Myometrial cell (primary cell): ENCODE data around the gene CACFD1. TPM values are rescaled to one million over a fixed set of nuclear protein-coding genes. Genes with fewer than 3 reads are reported as not detected.

Experiments used
- total RNA-seq: library from RNA; depleted of rRNA; stranded (reverse); fragments of >200 nt; gene quantifications from 2 replicates; pipeline ENCODE4 v1.2.3, GENCODE V29; 2015

Gene CACFD1
- 4.1 and 6.9 TPM in 2 replicates for total RNA-seq

GRCh38 chr9:133459476-133460404, at the start of gene CACFD1:
CACFD1 (plus strand) TSS chr9:133459978; CDS start chr9:133460067, 89 bp downstream.

GRCh38 chr9:133417541-133418461, 42.0 kb upstream of the CACFD1 start, which contains the start of gene REXO4:
REXO4 (minus strand) TSS chr9:133418010; CDS start chr9:133417844, 166 bp downstream.

GRCh38 chr9:133421615-133422542, 37.9 kb upstream of the CACFD1 start, which contains the start of gene ADAMTS13:
ADAMTS13 (plus strand) TSS chr9:133422367; CDS start chr9:133422444, 77 bp downstream.

GRCh38 chr9:133478851-133479711, 19.3 kb downstream of the CACFD1 start, which contains the start of gene SLC2A6:
SLC2A6 (minus strand) TSS chr9:133479099; CDS start chr9:133479059, 40 bp downstream.

Other genes starting within 250 kb of the CACFD1 start
- gene ABO, start 184.8 kb upstream of the CACFD1 start, total RNA-seq, result not detected in 2 replicates
- gene SURF6, start 123.8 kb upstream of the CACFD1 start, total RNA-seq, result 4.0 and 16.5 TPM in 2 replicates
- 13.6 and 17.0 TPM in 2 replicates for gene MED22, start 111.8 kb upstream of the CACFD1 start, total RNA-seq
- 2,802 and 2,926 TPM in 2 replicates for gene RPL7A, start 111.8 kb upstream of the CACFD1 start, total RNA-seq
- 30.8 and 52.1 TPM in 2 replicates for gene SURF1, start 103.5 kb upstream of the CACFD1 start, total RNA-seq
- gene SURF2, start 103.4 kb upstream of the CACFD1 start, total RNA-seq, result 5.5 and 9.4 TPM in 2 replicates
- 526 and 554 TPM in 2 replicates for gene SURF4, start 83.9 kb upstream of the CACFD1 start, total RNA-seq
- 0.18 and 1.7 TPM in 2 replicates for gene STKLD1, start 83.6 kb upstream of the CACFD1 start, total RNA-seq
- 14.1 and 20.6 TPM in 2 replicates for gene REXO4, start 42.0 kb upstream of the CACFD1 start, total RNA-seq
- gene ADAMTS13, start 37.6 kb upstream of the CACFD1 start, total RNA-seq, result 0.86 and 0.89 TPM in 2 replicates
- 32.6 and 33.8 TPM in 2 replicates for gene SLC2A6, start 19.1 kb downstream of the CACFD1 start, total RNA-seq
- not detected in 2 replicates for gene MYMK, start 65.0 kb downstream of the CACFD1 start, total RNA-seq
- gene ADAMTSL2, start 74.7 kb downstream of the CACFD1 start, total RNA-seq, result not detected in 2 replicates
- not detected in 2 replicates for gene FAM163B, start 149.4 kb downstream of the CACFD1 start, total RNA-seq
- not detected in 2 replicates for gene DBH, start 176.4 kb downstream of the CACFD1 start, total RNA-seq